PC-3 (cell line): Measurements from ENCODE around the gene FMO2.

Experiments used
- EZH2 ChIP-seq: fragments of 300-600 bp; sonication (generic); IDR thresholded peaks from one replicate; pipeline ENCODE4 v1.6.1; 2017; ENCODE audit warnings: antibody characterized with exemption, mild to moderate bottlenecking, low read length; ENCODE audit not compliant: unreplicated experiment
- TF ChIP-seq, protein P1 (sequence below): fragments of 300-600 bp; sonication (generic); conservative IDR thresholded peaks from 2 replicates; pipeline ENCODE4 v1.5.1; 2017; ENCODE audit warnings: antibody characterized with exemption, low read depth, mild to moderate bottlenecking, low read length

GRCh38 chr1:171155484-171155883, 29.6 kb upstream of the FMO2 start:
- TF ChIP-seq, protein P1, sequence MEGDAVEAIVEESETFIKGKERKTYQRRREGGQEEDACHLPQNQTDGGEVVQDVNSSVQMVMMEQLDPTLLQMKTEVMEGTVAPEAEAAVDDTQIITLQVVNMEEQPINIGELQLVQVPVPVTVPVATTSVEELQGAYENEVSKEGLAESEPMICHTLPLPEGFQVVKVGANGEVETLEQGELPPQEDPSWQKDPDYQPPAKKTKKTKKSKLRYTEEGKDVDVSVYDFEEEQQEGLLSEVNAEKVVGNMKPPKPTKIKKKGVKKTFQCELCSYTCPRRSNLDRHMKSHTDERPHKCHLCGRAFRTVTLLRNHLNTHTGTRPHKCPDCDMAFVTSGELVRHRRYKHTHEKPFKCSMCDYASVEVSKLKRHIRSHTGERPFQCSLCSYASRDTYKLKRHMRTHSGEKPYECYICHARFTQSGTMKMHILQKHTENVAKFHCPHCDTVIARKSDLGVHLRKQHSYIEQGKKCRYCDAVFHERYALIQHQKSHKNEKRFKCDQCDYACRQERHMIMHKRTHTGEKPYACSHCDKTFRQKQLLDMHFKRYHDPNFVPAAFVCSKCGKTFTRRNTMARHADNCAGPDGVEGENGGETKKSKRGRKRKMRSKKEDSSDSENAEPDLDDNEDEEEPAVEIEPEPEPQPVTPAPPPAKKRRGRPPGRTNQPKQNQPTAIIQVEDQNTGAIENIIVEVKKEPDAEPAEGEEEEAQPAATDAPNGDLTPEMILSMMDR = no peak
- TF ChIP-seq EZH2 = no peak
